Smooth muscle cell (in vitro differentiated cells): ENCODE measurements around the gene NTNG1. TPM values are rescaled to one million over a fixed set of nuclear protein-coding genes. Genes with fewer than 3 reads are reported as not detected.
A peak's percentile ranks its signal among the peaks of the same experiment; 100 is the strongest.

Experiments used
- DNase-seq: peaks from one replicate; lab custom pipeline; 2025; ENCODE audit not compliant: unreplicated experiment; lab: John Stamatoyannopoulos, UW
- H2AFZ ChIP-seq: fragments of 200-600 bp; sonication (generic); 2 replicates; pipeline ENCODE4 v1.6.0; 2016; ENCODE audit warnings: antibody characterized with exemption, low read depth, mild to moderate bottlenecking
- H3F3A ChIP-seq: fragments of 200-600 bp; sonication (generic); 2 replicates; pipeline ENCODE4 v1.6.0; 2017; ENCODE audit warnings: antibody characterized with exemption, low read depth
- H3K27ac ChIP-seq: fragments of 200-600 bp; sonication (generic); 2 replicates; pipeline ENCODE4 v1.5.1; 2016; ENCODE audit warnings: low read depth, mild to moderate bottlenecking
- H3K27me3 ChIP-seq: fragments of 200-600 bp; sonication (generic); 2 replicates; pipeline ENCODE4 v1.6.1; 2016; ENCODE audit warnings: low read depth, mild to moderate bottlenecking
- H3K36me3 ChIP-seq: fragments of 200-600 bp; sonication (generic); 2 replicates; pipeline ENCODE4 v1.5.1; 2016; ENCODE audit warnings: low read depth
- H3K4me1 ChIP-seq: fragments of 200-600 bp; sonication (generic); 2 replicates; pipeline ENCODE4 v1.5.1; 2016; ENCODE audit warnings: low read depth
- H3K4me2 ChIP-seq: fragments of 200-600 bp; sonication (generic); 2 replicates; pipeline ENCODE4 v1.6.0; 2016; ENCODE audit warnings: mild to moderate bottlenecking
- H3K4me3 ChIP-seq: fragments of 200-600 bp; sonication (generic); 2 replicates; pipeline ENCODE4 v1.5.1; 2016; ENCODE audit warnings: mild to moderate bottlenecking
- H3K79me2 ChIP-seq: fragments of 200-600 bp; sonication (generic); 2 replicates; pipeline ENCODE4 v1.6.0; 2016; ENCODE audit warnings: low read depth, mild to moderate bottlenecking
- H3K9ac ChIP-seq: fragments of 200-600 bp; sonication (generic); 2 replicates; pipeline ENCODE4 v1.6.0; 2016; ENCODE audit warnings: low read depth
- H3K9me3 ChIP-seq: fragments of 200-600 bp; sonication (generic); replicated peaks from 2 replicates; pipeline ENCODE4 v1.5.1; 2016; ENCODE audit warnings: low read depth
- H4K20me1 ChIP-seq: fragments of 200-600 bp; sonication (generic); 2 replicates; pipeline ENCODE4 v1.6.0; 2016; ENCODE audit warnings: low read depth
- WGBS: methylation state at CpG from one replicate; pipeline ENCODE4 v1.1.7; 2016; ENCODE audit warnings: low lambda C conversion rate; 5-methylcytosine and 5-hydroxymethylcytosine counted together
- polyA plus RNA-seq: library from polyadenylated mRNA; unstranded; fragments of >200 nt; fragmentation: Nextera tagmentation; extraction: Ambion mirVana; gene quantifications from 2 replicates; pipeline ENCODE4 v1.2.1, GENCODE V29; 2016
- total RNA-seq: library from RNA; depleted of rRNA; stranded (reverse); fragments of >200 nt; gene quantifications from 2 replicates; pipeline ENCODE4 v1.2.3, GENCODE V29; 2014
- TF ChIP-seq, protein P1 (sequence below): fragments of 200-600 bp; sonication (generic); IDR thresholded peaks from 2 replicates; pipeline ENCODE4 v1.5.1; 2017; ENCODE audit warnings: borderline replicate concordance, mild to moderate bottlenecking, antibody characterized with exemption; ENCODE audit not compliant: insufficient read depth, poor library complexity, severe bottlenecking

NTNG1 gene
- total and polyA plus RNA-seq, 2 experiments from 2014 or later, result 0.39 to 1.1 TPM

DNA sequence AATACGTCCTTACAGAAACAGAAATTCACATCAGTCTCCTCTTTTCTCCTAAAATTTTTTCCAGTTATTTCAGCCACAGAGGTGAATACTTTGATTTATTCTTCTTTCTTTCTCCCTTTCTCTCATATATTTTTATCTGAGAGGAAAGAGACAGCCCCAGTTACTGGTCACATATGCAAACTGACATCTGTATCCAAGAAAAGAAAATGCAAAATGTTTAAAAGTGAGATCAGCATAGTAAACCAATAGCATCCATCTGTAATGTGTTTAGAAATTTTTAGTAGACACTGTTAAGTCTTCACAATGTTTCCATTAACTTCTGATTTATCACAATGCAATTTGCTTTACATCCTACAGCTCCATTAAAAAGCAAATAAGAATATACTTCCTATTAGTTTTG lies 53.5 kb downstream of the NTNG1 start:
- Histone ChIP-seq H3K27me3 (no peaks in the 10 kb centered on the region), H3K9me3 (no peaks in the 10 kb centered on the region), H3K4me2 (no peak overlapping the region), H3F3A (no peaks in the 10 kb centered on the region), H4K20me1 (no peaks in the 10 kb centered on the region), H3K4me3 (no peak overlapping the region), H3K4me1 (no peaks in the 10 kb centered on the region), H2AFZ (no peak overlapping the region), H3K36me3 (no peaks in the 10 kb centered on the region), H3K9ac (no peak overlapping the region), H3K27ac (no peak overlapping the region), H3K79me2 (no peaks in the 10 kb centered on the region)
- TF ChIP-seq, protein P1, sequence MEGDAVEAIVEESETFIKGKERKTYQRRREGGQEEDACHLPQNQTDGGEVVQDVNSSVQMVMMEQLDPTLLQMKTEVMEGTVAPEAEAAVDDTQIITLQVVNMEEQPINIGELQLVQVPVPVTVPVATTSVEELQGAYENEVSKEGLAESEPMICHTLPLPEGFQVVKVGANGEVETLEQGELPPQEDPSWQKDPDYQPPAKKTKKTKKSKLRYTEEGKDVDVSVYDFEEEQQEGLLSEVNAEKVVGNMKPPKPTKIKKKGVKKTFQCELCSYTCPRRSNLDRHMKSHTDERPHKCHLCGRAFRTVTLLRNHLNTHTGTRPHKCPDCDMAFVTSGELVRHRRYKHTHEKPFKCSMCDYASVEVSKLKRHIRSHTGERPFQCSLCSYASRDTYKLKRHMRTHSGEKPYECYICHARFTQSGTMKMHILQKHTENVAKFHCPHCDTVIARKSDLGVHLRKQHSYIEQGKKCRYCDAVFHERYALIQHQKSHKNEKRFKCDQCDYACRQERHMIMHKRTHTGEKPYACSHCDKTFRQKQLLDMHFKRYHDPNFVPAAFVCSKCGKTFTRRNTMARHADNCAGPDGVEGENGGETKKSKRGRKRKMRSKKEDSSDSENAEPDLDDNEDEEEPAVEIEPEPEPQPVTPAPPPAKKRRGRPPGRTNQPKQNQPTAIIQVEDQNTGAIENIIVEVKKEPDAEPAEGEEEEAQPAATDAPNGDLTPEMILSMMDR, result no peak
- no peak for DNase-seq
- 94% methylated on average over 1 of the region's 1 CpG for WGBS

DNA sequence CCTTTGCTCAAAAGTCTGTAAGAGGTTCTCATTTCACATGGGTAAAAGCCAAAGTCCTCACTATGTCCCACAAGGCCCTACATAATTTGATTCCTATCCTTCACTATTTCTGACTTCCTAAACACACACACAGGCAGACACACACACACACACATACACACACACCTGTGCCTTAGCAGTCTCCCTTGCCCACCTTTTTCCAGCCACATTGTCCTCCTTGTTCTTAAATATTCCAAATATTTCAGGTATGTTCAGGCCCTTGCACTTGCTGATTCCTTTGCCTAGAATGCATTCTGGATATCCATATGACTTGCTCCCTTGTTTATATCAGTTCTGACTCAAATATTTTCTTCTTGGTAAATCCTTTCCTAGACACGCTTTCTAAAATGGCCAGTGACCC lies 54.6 kb downstream of the NTNG1 start:
- Histone ChIP-seq H3K27ac (no peak overlapping the region), H3F3A (no peaks in the 10 kb centered on the region), H3K4me2 (no peak overlapping the region), H3K36me3 (no peaks in the 10 kb centered on the region), H3K4me1 (no peaks in the 10 kb centered on the region), H3K27me3 (no peaks in the 10 kb centered on the region), H3K4me3 (no peak overlapping the region), H2AFZ (no peak overlapping the region), H3K79me2 (no peaks in the 10 kb centered on the region), H3K9me3 (no peaks in the 10 kb centered on the region), H3K9ac (no peak overlapping the region), H4K20me1 (no peaks in the 10 kb centered on the region)
- 70% methylated on average over 1 of the region's 1 CpG for WGBS
- TF ChIP-seq, protein P1, result no peak
- no peak for DNase-seq

DNA sequence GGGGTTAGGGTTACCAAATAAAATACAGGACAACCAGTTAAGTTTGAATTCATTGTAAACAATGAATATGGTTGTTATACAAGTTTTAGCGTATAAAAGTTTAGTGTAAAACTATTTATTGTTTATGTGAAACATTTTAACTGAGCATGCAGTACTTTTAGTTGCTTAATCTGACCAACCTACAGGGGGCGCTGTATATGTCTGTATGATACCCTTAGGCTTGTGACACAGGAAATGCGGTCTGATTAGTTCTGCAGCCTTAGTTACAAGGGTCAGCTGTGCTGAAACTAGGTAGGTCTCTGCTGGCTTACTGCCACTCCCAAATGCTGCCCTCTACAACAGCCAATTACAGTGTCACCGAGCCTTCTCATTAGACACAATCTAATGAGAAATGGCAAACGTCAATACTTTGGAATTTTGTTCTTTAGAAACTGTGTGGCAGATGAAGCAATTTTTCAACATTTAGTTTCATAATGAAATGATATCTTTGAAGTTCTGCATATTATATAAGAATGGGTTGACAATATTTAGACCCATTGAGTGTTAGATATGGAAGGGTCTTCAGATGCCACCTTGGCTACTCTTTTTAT lies 56.2 kb downstream of the NTNG1 start:
- H3K9ac ChIP-seq, result no peak overlapping the region
- TF ChIP-seq, protein P1, result peak; percentile 46
- 42% methylated on average over 5 of the region's 5 CpGs for WGBS

DNA sequence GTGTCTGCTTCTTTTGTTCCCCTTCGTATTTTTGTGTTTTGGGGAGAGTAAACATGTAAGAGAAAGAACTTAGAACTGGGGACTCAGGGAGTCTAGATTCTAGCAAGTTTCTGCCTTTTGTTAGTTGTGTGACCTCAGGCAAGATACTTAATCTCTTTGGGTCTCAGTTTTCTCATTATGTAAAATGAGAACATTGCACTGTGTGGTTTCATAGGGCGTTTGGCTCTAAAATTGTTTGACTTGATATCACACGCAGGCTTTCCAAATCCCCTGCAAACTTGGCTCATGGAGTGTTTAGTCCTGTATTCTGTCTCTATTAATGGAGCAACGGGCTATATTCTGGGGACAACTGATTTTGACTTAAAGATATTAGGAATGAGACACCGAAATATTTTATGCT lies 57.7 kb downstream of the NTNG1 start:
- H3K4me2 ChIP-seq, result no peak overlapping the region
- no peaks in the 10 kb centered on the region for H3K27me3 ChIP-seq
- H3K9me3 ChIP-seq, result no peaks in the 10 kb centered on the region
- DNase-seq, result no peak
- no peak overlapping the region for H3K27ac ChIP-seq
- no peak overlapping the region for H3K9ac ChIP-seq
- TF ChIP-seq, protein P1, result no peak
- no peaks in the 10 kb centered on the region for H3K36me3 ChIP-seq
- H4K20me1 ChIP-seq, result no peaks in the 10 kb centered on the region
- 69% methylated on average over 5 of the region's 5 CpGs for WGBS
- H3K4me3 ChIP-seq, result no peak overlapping the region
- H3K79me2 ChIP-seq, result no peaks in the 10 kb centered on the region
- no peaks in the 10 kb centered on the region for H3F3A ChIP-seq
- H3K4me1 ChIP-seq, result no peaks in the 10 kb centered on the region
- H2AFZ ChIP-seq, result no peak overlapping the region

More for the DNA sequence above, 56.2 kb downstream of the NTNG1 start:
- no peak overlapping the region for H3K4me3 ChIP-seq
- no peaks in the 10 kb centered on the region for H3K79me2 ChIP-seq
- H4K20me1 ChIP-seq, result no peaks in the 10 kb centered on the region
- no peak overlapping the region for H3K4me2 ChIP-seq
- H3K27me3 ChIP-seq, result no peaks in the 10 kb centered on the region
- H2AFZ ChIP-seq, result no peak overlapping the region
- no peaks in the 10 kb centered on the region for H3K36me3 ChIP-seq
- no peak overlapping the region for H3K27ac ChIP-seq
- no peaks in the 10 kb centered on the region for H3K9me3 ChIP-seq
- no peaks in the 10 kb centered on the region for H3K4me1 ChIP-seq
- no peaks in the 10 kb centered on the region for H3F3A ChIP-seq
- DNase-seq, result no peak
